H1 (cell line): ENCODE measurements around the gene GPR137. TPM values are rescaled to one million over a fixed set of nuclear protein-coding genes. Genes with fewer than 3 reads are reported as not detected.

Experiments used
- ATF2 ChIP-seq: IDR thresholded peaks from 2 replicates; pipeline ENCODE4 v1.6.1; 2012; ENCODE audit warnings: low read length, inconsistent platforms
- ATF3 ChIP-seq: IDR thresholded peaks from 2 replicates; pipeline ENCODE4 v1.6.1; 2011; ENCODE audit warnings: low read depth, mild to moderate bottlenecking, low read length; ENCODE audit not compliant: insufficient read depth
- CEBPB ChIP-seq: IDR thresholded peaks from 2 replicates; pipeline ENCODE4 v1.6.1; 2012; ENCODE audit warnings: low read depth, low read length
- CHD2 ChIP-seq: IDR thresholded peaks from 2 replicates; pipeline ENCODE4 v1.6.1; 2012; ENCODE audit warnings: low read length, improper control_type of control experiment
- CTBP2 ChIP-seq: IDR thresholded peaks from 2 replicates; pipeline ENCODE4 v1.7.0; 2011; ENCODE audit warnings: borderline replicate concordance, mild to moderate bottlenecking, moderate library complexity, mixed read lengths, low read length; ENCODE audit not compliant: insufficient read depth, insufficient read length
- POLR2A ChIP-seq, 2 experiments: IDR thresholded peaks; 1 replicate in 1 of 2; 2 replicates in 1 of 2; pipeline ENCODE4 v1.6.1; 2011; ENCODE audit warnings: low read depth in 2 of 2, low read length in 2 of 2, mild to moderate bottlenecking in 2 of 2; ENCODE audit errors: control extremely low read depth in 1 of 2
- RFX5 ChIP-seq: IDR thresholded peaks from 2 replicates; pipeline ENCODE4 v1.6.1; 2011; ENCODE audit warnings: low read depth, low read length, improper control_type of control experiment, borderline replicate concordance
- SIRT6 ChIP-seq: IDR thresholded peaks from one replicate; pipeline ENCODE4 v1.7.1; 2012; ENCODE audit warnings: low read length, inconsistent platforms
- SP2 ChIP-seq: IDR thresholded peaks from 2 replicates; pipeline ENCODE4 v1.6.1; 2012; ENCODE audit warnings: mild to moderate bottlenecking, low read length, inconsistent platforms
- SUZ12 ChIP-seq: fragments of 200-600 bp; sonication (generic); IDR thresholded peaks from 2 replicates; pipeline ENCODE4 v1.6.1; 2012; ENCODE audit warnings: mild to moderate bottlenecking, inconsistent platforms, low read length, moderate library complexity, mixed read lengths
- TAF7 ChIP-seq: optimal IDR thresholded peaks from 2 replicates; pipeline ENCODE3; 2011; ENCODE audit warnings: low read depth, mild to moderate bottlenecking, inconsistent platforms, low read length, moderate library complexity, borderline replicate concordance
- TEAD4 ChIP-seq: IDR thresholded peaks from 2 replicates; pipeline ENCODE4 v1.6.1; 2012; ENCODE audit warnings: low read depth, low read length, inconsistent platforms, mixed read lengths
- USF2 ChIP-seq: IDR thresholded peaks from 2 replicates; pipeline ENCODE4 v1.6.1; 2011; ENCODE audit warnings: low read length, improper control_type of control experiment
- ZNF274 ChIP-seq: IDR thresholded peaks from 2 replicates; pipeline ENCODE4 v1.7.0; 2012; ENCODE audit warnings: low read length, borderline replicate concordance; ENCODE audit errors: extremely low read depth
- polyA plus RNA-seq, 7 experiments: library from polyadenylated mRNA; depleted of rRNA in 3 of 7; stranded (reverse) in 5 of 7; unstranded in 2 of 7; fragments of >200 nt in 5 of 7; fragments of 200-250 nt in 2 of 7; gene quantifications; 1 replicate in 5 of 7; 2 replicates in 1 of 7; 4 replicates in 1 of 7; pipeline versions ENCODE4 v1.2.1 to v1.2.3, GENCODE V29; 2011 to 2013; ENCODE audit warnings: missing spikeins in 2 of 7, mixed read lengths in 2 of 7
- total RNA-seq: library from RNA; stranded (reverse); fragmentation: NEBNext Ultra II Directional; extraction: Animal tissue kit (Norgen Biotek cat#: 25700); gene quantifications from 2 replicates; pipeline ENCODE4 v1.2.1, GENCODE V29; 2021

GPR137 gene
- total and polyA plus RNA-seq, 2 of the 8 experiments (the other 6 are each of a cell fraction or from before 2014, with no cell fraction given): 36.2 to 37.8 TPM

- no peak for TF ChIP-seq USF2
- TF ChIP-seq SP2: no peak
- TF ChIP-seq CHD2: no peak
- no peak for TF ChIP-seq ATF3
- no peak for TF ChIP-seq SIRT6
- TF ChIP-seq ATF2: no peak
- TF ChIP-seq ZNF274: no peak
- TF ChIP-seq SUZ12: no peak
- no peak for TF ChIP-seq RFX5
- TF ChIP-seq POLR2A (IDR thresholded peaks at IDR 0.05; ENCODE audit: control extremely low read depth in 1 of 2, low read depth in 2 of 2, low read length in 2 of 2): 0 out of 3 replicates have a peak, but pooled peaks of 1 of the 2 experiments have one; percentile 37
- no peak for TF ChIP-seq CEBPB
- no peak for TF ChIP-seq CTBP2
- TF ChIP-seq TEAD4: no peak
- TF ChIP-seq TAF7: no peak
Measured at GRCh38 chr11:64305691-64306562, 20.3 kb downstream of the GPR137 start (continued).
